Mesothelial cell of epicardium (in vitro differentiated cells): ENCODE results near the gene POMGNT2. TPM values are rescaled to one million over a fixed set of nuclear protein-coding genes. Genes with fewer than 3 reads are reported as not detected.

ENCODE experiments used
- DNase-seq, 2 experiments: peaks; one replicate each; pipeline ENCODE4 v3.0.0; 2021; ENCODE audit warnings: low spot score in 2 of 2; ENCODE audit not compliant: unreplicated experiment in 2 of 2
- H3K27ac Mint-ChIP-seq: 2 replicates; pipeline ENCODE4 v1.8.0; 2021; ENCODE audit warnings: mixed read lengths
- H3K27me3 Mint-ChIP-seq: 2 replicates; pipeline ENCODE4 v1.8.0; 2021; ENCODE audit warnings: low read depth, mixed read lengths
- H3K36me3 Mint-ChIP-seq: 2 replicates; pipeline ENCODE4 v1.8.0; 2021; ENCODE audit warnings: mixed read lengths
- H3K4me1 Mint-ChIP-seq: 2 replicates; pipeline ENCODE4 v1.8.0; 2021; ENCODE audit warnings: mixed read lengths
- H3K4me3 Mint-ChIP-seq: 2 replicates; pipeline ENCODE4 v1.8.0; 2021; ENCODE audit warnings: mild to moderate bottlenecking, moderate library complexity, mixed read lengths
- H3K9me3 Mint-ChIP-seq: 2 replicates; pipeline ENCODE4 v1.8.0; 2021; ENCODE audit warnings: mixed read lengths
- total RNA-seq: library from RNA; stranded (reverse); gene quantifications from 3 replicates; pipeline ENCODE4 v1.2.1, GENCODE V29; 2021
- TF ChIP-seq, protein P1 (sequence below): fragments of 200-600 bp; sonication (generic); IDR thresholded peaks from one replicate; pipeline ENCODE4 v1.5.0; 2021; ENCODE audit warnings: antibody characterized with exemption; ENCODE audit not compliant: unreplicated experiment

The POMGNT2 gene
- total RNA-seq, 1 donor from 2014 or later, result 18.6 TPM

DNA sequence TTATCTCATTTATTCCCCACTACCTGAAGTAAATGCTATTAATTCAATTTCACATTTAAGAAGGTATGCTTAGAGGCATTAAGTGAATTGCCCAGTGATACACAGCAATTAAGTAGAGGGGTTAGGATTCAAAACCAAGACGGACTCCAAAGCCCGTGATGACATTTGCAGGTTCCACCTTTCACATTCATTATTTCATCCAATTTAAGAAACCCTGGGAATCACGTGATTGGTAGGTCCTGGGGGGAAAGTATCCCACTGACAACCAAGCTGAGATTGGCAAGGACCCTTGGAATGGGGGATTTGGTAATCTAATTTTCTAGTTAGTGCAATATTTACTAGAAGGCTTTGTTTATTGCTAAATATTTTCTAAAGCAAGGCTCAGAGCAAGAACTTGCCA lies 1.8 kb downstream of the POMGNT2 start:
- Mint-ChIP-seq H3K36me3 (no peaks in the 10 kb centered on the region), H3K4me1 (peaks cover 10% of the 10 kb centered on the region), H3K27me3 (peaks cover 16% of the 10 kb centered on the region), H3K27ac (no peak overlapping the region), H3K4me3 (no peak overlapping the region), H3K9me3 (no peaks in the 10 kb centered on the region)
- TF ChIP-seq, protein P1, sequence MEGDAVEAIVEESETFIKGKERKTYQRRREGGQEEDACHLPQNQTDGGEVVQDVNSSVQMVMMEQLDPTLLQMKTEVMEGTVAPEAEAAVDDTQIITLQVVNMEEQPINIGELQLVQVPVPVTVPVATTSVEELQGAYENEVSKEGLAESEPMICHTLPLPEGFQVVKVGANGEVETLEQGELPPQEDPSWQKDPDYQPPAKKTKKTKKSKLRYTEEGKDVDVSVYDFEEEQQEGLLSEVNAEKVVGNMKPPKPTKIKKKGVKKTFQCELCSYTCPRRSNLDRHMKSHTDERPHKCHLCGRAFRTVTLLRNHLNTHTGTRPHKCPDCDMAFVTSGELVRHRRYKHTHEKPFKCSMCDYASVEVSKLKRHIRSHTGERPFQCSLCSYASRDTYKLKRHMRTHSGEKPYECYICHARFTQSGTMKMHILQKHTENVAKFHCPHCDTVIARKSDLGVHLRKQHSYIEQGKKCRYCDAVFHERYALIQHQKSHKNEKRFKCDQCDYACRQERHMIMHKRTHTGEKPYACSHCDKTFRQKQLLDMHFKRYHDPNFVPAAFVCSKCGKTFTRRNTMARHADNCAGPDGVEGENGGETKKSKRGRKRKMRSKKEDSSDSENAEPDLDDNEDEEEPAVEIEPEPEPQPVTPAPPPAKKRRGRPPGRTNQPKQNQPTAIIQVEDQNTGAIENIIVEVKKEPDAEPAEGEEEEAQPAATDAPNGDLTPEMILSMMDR, result no peak
- no peak for DNase-seq

- peaks cover 10% of the 10 kb centered on the region for H3K4me1 Mint-ChIP-seq
- H3K9me3 Mint-ChIP-seq, result no peaks in the 10 kb centered on the region
- H3K36me3 Mint-ChIP-seq, result no peaks in the 10 kb centered on the region
- TF ChIP-seq, protein P1, result no peak
- DNase-seq, result no peak
- peaks cover 14% of the 10 kb centered on the region for H3K27me3 Mint-ChIP-seq
- peak overlapping the region; percentile 1 for H3K4me3 Mint-ChIP-seq
- H3K27ac Mint-ChIP-seq, result peak overlapping the region; percentile 37
Measured at GRCh38 chr3:43102773-43103480, 3.0 kb downstream of the POMGNT2 start.

GRCh38 chr3:43098761-43099160 lies 7.1 kb downstream of the POMGNT2 start:
- TF ChIP-seq, protein P1, result no peak
- no peak for DNase-seq

GRCh38 chr3:43097400-43098080 lies 8.3 kb downstream of the POMGNT2 start:
- Mint-ChIP-seq H3K27ac (no peak overlapping the region), H3K4me1 (no peaks in the 10 kb centered on the region), H3K4me3 (no peak overlapping the region), H3K36me3 (no peaks in the 10 kb centered on the region), H3K9me3 (no peaks in the 10 kb centered on the region), H3K27me3 (no peaks in the 10 kb centered on the region)
- TF ChIP-seq, protein P1, result no peak
- DNase-seq, result no peak

More at GRCh38 chr3:43098761-43099160, 7.1 kb downstream of the POMGNT2 start:
- Mint-ChIP-seq H3K36me3 (no peaks in the 10 kb centered on the region), H3K4me3 (no peak overlapping the region), H3K27me3 (no peaks in the 10 kb centered on the region), H3K9me3 (no peaks in the 10 kb centered on the region), H3K27ac (no peak overlapping the region), H3K4me1 (peaks cover 4% of the 10 kb centered on the region)

DNA sequence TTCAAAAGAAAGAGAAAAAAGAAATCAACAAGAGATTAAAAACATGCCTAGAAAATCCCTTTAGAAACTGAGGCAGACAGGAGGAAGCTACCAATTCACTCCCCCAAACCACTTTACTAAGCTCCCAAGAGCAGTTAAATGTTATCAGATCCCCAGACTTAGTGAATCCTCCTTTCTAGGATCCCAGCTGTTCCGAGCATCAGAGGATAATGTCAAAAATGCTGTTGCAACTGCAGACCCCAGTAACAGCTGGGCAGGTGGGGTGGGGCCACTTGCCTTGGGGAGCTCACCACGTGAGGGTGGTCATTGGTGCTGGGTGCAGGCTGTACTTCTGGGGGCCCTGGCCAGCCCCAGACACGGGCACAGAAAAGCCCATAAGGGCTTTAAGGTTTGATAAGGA lies 9.1 kb downstream of the POMGNT2 start:
- TF ChIP-seq, protein P1, result no peak
- Mint-ChIP-seq H3K4me1 (no peaks in the 10 kb centered on the region), H3K27me3 (no peaks in the 10 kb centered on the region), H3K9me3 (no peaks in the 10 kb centered on the region), H3K4me3 (no peak overlapping the region), H3K27ac (no peak overlapping the region), H3K36me3 (no peaks in the 10 kb centered on the region)
- no peak for DNase-seq
